Uterus (tissue), 2 donors: ENCODE results near the gene RAPH1.

Source experiments
- CTCF ChIP-seq, 4 experiments: fragments of 200-600 bp in 2 of 4; fragments of 450-650 bp in 2 of 4; sonication (generic) in 2 of 4; IDR thresholded peaks; one replicate each; pipeline ENCODE4 v1.5.1; 2016 to 2019; ENCODE audit warnings: antibody characterized with exemption in 4 of 4, mild to moderate bottlenecking in 2 of 4, moderate library complexity in 1 of 4
- POLR2A ChIP-seq, 2 donors: fragments of 450-650 bp; IDR thresholded peaks; one replicate each; pipeline ENCODE4 v1.6.1; 2016; ENCODE audit warnings: antibody characterized with exemption in 2 of 2, mild to moderate bottlenecking in 1 of 2, moderate library complexity in 1 of 2

GRCh38 chr2:203436496-203436895 is 98.6 kb downstream of the RAPH1 start:
- TF ChIP-seq CTCF (IDR thresholded peaks at IDR 0.05), result no peak
- no peak for TF ChIP-seq POLR2A (IDR thresholded peaks at IDR 0.05)
